Transverse colon (tissue), 4 donors: ENCODE data around the gene ESYT2.

ENCODE experiments used
- POLR2A ChIP-seq: fragments of 450-650 bp; IDR thresholded peaks from one replicate; pipeline ENCODE4 v1.6.1; 2016; ENCODE audit warnings: antibody characterized with exemption, mild to moderate bottlenecking, moderate library complexity
- POLR2AphosphoS5 ChIP-seq, 3 donors: sonication (generic); formaldehyde crosslinking; IDR thresholded peaks; one replicate each; pipeline ENCODE4 v1.6.1; 2016; ENCODE audit warnings: antibody characterized with exemption in 3 of 3
- TF ChIP-seq, protein P1 (sequence below), 5 experiments: fragments of 200-600 bp in 3 of 5; fragments of 450-650 bp in 2 of 5; sonication (generic) in 3 of 5; IDR thresholded peaks; 1 replicate in 2 of 5; 2 replicates in 3 of 5; pipeline ENCODE4 v1.5.1; 2016 to 2017; ENCODE audit warnings: antibody characterized with exemption in 5 of 5, inconsistent platforms in 3 of 5, mild to moderate bottlenecking in 2 of 5, moderate library complexity in 1 of 5

- no peak for TF ChIP-seq POLR2A
- TF ChIP-seq, protein P1, sequence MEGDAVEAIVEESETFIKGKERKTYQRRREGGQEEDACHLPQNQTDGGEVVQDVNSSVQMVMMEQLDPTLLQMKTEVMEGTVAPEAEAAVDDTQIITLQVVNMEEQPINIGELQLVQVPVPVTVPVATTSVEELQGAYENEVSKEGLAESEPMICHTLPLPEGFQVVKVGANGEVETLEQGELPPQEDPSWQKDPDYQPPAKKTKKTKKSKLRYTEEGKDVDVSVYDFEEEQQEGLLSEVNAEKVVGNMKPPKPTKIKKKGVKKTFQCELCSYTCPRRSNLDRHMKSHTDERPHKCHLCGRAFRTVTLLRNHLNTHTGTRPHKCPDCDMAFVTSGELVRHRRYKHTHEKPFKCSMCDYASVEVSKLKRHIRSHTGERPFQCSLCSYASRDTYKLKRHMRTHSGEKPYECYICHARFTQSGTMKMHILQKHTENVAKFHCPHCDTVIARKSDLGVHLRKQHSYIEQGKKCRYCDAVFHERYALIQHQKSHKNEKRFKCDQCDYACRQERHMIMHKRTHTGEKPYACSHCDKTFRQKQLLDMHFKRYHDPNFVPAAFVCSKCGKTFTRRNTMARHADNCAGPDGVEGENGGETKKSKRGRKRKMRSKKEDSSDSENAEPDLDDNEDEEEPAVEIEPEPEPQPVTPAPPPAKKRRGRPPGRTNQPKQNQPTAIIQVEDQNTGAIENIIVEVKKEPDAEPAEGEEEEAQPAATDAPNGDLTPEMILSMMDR (IDR thresholded peaks at IDR 0.05), result no peak
- no peak for TF ChIP-seq POLR2AphosphoS5 (IDR thresholded peaks at IDR 0.05)
Observed at GRCh38 chr7:158760936-158761335, 68.4 kb downstream of the ESYT2 start.
